T-helper 1 cell (primary cell): Measurements from ENCODE around the gene KLRD1.
"Not testable (repeated sequence)": the region's sequence is repeated elsewhere in the genome, so short reads cannot be mapped to it uniquely, and the experiment has no call there.

ENCODE experiments used
- DNase-seq, 5 donors: peaks; one replicate each; pipeline ENCODE4 v3.0.0-alpha.2; 2012 to 2020
- total RNA-seq, 4 donors: gene quantifications; one replicate each; lab custom pipeline; 2026; lab: John Stamatoyannopoulos, UW

KLRD1 gene, protein sequence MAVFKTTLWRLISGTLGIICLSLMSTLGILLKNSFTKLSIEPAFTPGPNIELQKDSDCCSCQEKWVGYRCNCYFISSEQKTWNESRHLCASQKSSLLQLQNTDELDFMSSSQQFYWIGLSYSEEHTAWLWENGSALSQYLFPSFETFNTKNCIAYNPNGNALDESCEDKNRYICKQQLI
- 0.36 to 1.8 (median 1.1) reads per million in 4 donors for total RNA-seq

DNA sequence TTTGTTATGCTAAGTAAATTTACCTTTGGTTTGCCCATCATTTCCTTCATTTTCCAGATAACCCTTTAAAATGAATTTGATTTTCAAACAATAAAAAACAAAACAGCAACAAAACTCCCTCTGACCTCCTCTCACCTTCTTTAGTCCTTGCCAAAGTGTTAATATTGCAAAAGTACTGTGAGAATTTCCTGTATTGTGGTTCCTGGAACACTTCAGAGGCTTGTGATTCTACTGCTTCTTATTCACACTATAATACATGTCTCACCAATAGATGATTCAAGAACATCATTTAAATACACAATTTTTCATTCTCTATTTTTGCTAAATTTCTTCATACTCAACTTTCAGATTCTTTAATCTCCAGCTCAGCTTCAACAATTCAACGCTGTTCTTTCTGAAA lies at the start of gene KLRD1:
Gene KLRD1, plus strand, starts transcription at position 241 of the 400 bp plus-strand sequence. CDS start 208 bp downstream, outside the sequence.
- no peak for DNase-seq

DNA sequence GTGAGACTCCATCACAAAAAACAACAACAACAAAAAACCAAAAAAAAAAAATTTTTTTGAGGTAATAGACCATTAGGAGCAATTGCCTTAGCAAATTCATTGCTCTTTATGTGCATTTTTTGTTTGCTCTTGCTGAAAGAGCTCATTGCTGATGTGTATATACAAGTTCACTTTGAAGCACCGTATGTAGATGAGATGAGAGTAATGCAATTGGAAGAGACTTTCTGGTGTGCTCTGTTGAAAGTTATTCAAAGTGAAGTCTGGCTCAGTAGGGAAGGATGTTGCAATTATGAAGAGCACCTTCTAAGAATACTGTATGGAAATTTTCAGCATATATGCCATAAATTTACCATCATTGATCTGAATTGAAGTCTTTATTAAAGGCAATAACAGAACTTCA lies 46.7 kb upstream of the KLRD1 start:
- DNase-seq: no peak

DNA sequence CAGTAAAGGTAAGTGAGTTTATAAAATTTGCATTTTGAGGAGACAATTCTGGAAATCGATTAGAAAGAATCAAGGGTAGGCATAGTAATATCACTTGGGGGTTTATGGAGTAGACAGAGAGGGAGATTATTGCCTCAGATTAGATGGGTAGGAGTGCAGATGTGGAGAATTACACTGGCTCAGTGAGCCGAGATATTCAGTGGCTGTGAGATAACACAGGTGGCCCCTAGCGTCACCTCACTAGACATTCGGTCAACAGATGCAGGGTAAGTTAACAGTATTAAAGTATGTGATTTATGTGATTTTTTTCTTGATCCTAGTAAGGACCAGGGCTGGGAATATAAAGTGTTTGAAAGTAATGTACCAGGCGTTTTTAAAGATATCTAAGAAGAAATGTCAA lies 39.6 kb upstream of the KLRD1 start:
- DNase-seq: no peak

DNA sequence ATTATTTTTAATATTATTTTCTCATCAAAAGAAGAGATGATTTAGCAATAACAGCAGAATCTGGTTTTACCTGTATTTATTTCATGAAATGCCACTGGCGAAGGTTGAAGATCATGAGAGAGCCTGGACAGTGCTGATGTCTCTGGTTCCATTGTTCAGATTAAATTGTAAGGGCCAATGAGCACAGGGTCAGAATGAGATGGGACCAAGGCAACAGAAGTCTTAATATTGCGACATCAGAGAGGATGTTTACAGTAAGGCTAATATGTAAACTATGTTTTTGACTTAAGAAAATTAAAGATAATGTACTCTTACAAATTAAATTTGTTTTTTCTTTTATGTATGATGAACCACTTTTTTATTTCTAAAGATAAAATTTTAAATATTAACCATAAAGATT lies 35.2 kb upstream of the KLRD1 start:
- DNase-seq: no peak

DNA sequence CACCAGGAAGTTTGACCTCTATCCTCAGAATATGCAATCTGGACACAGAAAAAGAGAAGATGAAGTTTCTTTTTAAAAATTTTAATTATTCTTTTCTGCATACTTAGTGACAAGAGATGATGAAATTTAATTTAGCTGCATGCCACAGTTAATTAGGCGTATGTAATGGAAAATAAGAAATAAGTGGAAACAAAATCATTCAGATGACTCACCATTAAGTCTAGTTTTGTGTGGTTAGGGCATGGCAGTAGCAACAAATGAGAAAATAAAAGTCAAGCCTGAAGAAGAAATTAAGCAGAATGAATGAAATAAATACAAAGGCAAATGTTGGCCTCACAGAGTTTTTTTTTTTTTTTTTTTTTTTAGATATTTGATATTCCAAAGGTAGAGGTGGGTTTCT lies 30.9 kb upstream of the KLRD1 start:
- no peak for DNase-seq

DNA sequence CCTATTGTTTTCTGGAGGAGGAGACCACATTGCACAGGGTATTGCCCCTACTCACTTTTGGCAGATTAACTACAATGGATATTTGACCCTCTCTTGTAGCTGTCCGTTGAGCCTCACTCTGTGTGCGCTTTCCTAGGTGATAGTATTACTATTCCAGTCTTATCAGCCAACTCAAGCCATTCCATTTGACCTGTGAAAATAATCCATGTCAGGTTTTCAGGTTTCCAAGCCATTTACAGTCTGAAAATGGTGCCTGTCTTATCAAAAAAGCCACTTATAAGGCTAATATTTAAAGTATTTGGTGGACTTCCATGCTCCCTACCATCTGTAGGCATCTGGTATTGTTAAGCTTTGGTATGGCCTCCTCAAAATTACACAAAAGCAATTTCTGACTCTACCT lies 29.6 kb upstream of the KLRD1 start:
- DNase-seq: no peak

DNA sequence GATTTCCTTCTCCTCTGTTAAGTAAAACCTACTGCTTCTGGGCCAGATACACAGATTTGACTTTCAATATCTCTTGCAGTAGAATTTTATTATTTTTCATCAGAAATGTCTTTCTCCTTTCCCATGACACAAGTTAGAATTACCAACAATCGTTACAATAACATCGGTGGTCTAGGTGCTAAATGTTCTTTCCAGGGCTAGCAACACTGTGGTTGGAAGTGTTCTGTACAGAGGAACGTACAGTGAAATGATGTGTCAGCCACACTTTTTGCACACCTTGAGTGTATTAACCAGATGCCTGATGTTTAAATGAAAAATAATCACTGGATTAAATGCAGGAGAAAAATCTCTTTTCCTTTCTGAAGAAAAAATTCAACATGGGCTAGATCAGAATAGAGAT lies 27.7 kb upstream of the KLRD1 start:
- DNase-seq: no peak

DNA sequence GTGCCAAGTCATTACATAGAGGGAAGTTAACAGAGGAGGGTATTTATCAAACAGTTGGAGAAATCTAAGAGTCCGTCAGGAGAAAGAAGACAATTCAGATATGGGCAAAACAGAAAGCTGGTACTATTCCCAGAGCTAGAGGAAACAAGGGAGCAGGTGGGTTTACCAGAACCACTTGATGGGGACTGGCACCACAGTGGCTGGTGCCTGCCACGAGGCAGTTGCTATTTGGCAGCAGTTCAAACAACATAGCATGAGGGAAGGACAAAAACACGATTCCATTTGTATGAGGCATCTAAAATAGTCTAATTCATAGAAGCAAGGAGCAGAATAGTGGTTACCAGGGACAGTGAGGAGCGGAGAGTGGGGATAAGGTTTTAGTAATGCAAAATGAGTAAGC lies 24.6 kb upstream of the KLRD1 start:
- DNase-seq: no peak

DNA sequence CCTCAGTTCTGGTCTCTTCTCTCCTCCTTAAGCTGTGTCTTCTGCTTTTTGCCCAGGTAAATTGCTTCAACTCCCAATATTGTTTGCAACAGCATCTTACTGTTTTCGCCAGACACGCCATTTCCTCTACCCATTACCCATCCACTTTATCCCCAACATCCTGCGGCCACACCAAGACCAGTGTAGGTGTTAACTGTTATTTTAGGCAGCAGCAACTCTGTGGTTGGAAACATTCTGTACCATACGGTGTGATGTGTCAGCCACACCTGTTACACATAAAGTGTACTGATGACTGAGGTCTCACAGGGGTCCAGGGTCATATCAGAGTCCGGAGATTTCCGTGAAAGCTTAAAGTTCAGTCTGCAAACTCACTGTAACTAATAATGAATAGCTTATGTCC lies 21.8 kb upstream of the KLRD1 start:
- DNase-seq: no peak

DNA sequence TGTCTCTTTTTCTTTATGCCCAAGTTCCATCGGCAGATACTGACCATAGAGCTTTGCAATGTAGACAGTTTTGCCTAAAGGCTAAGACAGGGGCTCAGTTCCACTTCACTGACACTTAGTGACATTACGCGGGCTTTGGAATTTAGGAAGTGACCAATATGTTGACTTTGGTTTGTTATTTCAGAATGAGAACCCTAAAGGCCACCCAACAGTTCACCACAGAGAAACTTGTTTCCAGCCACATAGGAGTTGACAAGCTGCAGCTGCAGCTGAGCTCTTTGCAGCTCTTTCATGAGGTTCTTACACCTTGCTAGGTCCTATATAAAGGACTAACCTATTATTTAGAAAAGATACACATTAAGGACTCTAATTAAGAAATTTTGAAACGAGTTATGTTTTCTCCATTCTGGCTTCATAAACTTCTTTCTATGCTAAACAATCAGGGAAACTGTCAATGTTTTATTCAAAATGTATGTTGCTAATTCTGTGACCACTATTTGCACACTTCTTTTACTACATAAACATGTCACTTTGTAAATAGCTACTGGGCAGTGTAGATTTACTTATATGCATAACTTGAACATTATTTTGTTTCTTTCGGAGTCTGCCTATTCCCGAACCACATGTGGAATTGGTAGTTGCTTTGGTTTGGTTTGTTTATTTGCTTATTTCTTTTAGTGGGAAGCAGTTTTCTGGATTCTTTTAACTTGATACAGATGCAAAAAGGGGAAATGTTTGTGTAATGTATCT lies 18.5 kb upstream of the KLRD1 start:
- DNase-seq: no peak

DNA sequence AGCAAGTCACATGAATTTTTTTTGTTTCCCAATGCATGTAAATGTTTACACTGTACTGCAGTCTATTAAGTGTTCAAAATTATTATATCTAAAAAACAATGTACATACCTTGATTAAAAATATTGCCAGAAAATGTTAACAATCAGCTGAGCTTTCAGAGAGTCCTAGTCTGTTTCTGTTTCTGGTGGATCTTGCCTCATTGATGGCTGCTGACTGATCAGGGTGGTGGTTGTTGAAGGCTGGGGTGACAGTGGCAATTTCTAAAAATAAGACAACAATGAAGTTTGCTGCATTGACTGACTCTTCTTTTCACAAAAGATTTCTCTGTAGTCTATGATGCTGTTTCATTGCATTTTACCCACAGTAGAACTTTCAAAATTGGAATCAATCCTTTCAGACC lies 16.6 kb upstream of the KLRD1 start:
- DNase-seq: no peak

DNA sequence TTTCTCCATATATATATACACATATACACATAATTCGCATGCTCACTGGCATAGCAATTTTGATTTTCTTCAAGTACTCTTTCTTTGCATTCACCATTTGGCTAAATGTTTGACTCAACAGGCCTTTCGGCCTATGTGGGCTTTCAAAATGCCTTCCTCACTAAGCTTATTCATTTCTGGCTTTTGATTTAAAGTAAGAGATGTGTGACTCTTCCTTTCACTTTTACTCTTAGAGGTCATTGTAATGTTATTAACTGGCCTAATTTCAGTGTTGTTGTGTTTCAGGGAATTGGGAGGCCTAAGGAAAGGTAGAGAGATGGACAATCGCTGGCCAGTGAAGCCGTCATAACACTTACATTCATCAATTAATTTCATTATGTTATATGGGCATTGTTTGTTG lies 14.5 kb upstream of the KLRD1 start:
- peak in 1 of 5 donors; percentile 11 for DNase-seq

DNA sequence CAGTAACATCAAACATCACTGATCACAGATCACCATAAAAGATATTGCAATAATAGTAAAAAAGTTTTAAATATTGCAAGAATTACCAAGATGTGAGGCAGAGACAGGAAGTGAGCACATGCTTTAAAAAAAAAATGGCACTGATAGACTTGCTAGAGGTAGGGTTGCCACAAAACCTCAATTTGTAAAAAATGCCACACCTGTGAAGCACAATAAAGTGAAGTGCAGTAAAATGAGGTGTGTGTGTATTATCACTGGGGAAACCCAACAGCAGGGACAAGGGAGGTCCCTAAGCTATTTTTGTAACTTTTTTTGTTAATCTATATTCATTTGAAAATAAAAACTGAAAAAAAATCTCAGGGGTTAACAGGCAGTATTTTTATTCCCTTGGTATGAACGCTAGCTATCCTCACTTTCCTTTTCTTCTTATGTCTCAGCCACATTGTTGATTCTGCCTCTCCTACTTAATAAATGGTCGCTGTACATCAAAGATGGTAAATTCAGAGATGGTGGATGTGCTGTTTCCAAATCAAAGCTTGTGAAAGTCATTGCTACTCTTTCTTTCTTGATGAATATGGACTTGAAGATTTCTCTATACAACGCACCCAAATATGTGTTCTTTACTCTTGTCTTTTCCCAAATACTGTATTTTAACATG lies 14.0 kb upstream of the KLRD1 start:
- no peak for DNase-seq

DNA sequence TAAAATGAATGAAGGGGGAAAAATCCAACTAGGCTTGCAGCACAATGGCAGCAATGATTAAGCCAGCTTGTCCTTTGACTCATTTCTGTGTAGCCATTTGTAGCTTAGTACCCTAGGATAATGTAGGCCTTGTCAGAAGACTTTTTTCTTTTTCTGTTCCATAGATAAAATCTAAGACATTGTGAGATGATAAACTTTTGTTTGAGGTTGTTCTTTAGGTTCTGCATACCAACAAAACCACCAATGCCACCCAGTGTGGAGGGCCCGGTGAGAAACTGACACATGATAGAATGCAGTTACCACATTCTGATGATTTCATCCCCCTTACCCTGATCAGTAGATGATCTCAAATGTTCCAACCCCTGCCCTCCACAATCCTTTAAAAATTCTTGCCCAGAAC lies 6.6 kb upstream of the KLRD1 start:
- DNase-seq: no peak

DNA sequence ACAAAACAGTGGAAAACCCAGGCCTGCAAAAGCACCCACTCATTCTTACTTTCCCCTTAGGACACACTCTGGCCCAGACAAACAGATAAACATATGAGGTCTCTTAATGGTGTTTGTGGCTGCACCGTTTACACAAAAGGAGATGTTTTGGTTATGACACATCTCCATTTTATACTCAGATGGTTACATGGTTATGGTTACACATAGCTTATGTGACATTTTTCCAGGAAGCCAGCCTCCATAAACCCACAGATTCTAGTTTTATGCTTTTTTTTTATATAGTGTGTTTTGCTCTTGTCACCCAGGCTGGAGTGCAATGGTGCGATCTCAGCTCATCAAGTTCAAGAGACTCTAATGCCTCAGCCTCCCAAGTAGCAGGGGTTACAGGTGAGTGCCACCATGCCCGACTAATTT lies 3.5 kb upstream of the KLRD1 start:
- DNase-seq: peak in 1 of 5 donors; percentile 65

DNA sequence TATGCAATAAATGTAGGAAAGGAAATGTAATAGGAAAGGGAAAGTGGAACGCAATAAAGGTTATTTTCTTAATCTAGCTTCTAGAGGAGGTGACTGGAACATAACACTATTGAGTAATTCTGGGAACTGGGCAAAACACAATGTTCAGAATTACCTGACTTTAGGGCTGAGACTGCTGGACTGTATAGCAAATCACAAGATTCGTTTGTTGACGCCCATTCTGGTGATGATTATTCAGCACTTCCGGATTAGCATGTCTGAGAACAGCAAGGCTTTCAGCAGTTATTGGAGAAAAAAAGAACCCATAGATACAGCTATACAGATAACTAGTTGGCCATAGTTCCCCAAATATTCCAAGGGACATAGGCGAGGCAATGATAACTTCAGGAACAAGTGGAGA lies 2.3 kb upstream of the KLRD1 start:
- peak in 1 of 5 donors; percentile 19 for DNase-seq

DNA sequence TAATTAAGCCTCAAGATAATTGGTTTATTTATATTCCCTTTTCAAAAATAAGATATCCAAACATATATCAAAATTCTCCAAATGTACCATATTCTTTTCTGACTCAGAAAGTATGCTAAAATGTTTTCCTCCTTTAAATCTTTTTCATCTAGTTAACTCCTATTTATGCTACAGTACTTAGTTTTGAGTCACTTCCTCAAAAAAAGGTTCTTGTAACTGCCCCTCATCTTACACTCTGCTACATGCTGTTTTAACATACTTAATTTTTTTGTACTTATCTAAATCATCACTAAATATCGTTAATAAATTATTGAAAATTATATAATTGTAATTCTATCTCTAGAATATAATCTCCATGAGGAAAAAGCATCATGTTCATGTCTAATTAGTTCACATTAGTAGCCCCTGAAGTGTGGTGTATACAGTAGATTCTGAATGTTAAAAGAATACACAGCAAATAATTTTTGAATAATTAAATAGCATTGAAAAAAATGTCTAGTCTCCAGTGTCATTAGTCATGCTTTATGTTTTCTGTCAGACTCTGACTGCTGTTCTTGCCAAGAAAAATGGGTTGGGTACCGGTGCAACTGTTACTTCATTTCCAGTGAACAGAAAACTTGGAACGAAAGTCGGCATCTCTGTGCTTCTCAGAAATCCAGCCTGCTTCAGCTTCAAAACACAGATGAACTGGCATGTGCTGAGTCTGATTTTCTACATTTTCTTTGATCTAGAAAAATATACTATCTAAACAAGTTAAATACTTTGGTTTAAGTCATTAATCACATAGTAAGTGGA lies 3.5 kb downstream of the KLRD1 start:
- no peak for DNase-seq

DNA sequence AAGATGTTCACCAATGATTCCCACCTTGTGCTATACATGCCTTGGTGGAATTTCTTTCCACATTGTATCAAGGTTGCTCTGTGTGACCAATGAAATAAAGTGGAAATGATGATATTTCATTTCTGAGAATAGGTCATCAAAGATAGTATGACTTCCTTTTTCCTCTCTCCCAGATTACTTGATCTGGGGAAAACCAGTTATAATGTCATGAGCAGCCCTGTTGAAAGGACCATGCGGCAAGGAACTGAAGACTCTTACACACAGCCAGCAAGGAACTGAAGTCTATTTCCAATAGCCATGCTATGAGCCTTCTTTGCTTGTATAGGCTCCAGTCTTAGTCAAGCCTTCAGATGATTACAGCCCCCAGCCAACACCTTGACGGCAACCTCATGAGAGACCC lies 11.7 kb downstream of the KLRD1 start:
- DNase-seq: no peak

DNA sequence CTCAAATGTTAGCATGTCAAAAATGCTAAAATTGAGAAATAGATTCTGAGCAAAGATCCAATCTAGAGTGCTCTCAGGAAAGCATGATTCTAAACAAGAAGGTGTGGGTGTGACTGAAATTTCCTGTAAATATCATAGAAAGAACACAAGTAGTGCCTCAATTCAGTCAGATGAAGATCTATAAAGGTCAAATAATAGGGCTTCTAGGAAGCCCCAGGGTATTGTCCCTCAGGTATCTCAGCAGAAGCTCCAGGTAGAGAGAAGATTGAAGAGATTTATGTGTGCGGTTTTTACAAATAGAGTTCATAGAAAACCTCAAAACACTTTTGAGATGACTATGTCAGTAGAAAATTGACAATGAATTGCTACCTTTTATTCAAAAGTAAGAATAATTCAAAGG lies 13.0 kb downstream of the KLRD1 start:
- peak in 1 of 5 donors; percentile 10 for DNase-seq

DNA sequence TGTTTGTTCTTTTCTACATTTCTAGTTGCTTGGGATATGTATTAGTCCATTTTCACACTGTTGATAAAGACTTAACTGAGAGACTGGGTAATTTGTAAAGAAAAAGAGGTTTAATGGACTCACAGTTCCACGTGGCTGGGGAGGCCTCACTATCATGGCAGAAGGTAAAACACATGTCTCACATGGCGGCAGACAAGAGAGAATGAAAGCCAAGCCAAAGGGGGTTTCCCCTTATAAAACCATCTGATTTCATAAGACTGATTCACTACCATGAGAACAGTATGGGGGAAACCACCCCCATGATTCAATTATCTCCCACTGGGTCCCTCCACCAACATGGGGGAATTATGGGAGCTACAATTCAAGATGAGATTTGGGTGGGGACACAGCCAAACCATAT lies 21.0 kb downstream of the KLRD1 start:
- DNase-seq: not testable (repeated sequence)

DNA sequence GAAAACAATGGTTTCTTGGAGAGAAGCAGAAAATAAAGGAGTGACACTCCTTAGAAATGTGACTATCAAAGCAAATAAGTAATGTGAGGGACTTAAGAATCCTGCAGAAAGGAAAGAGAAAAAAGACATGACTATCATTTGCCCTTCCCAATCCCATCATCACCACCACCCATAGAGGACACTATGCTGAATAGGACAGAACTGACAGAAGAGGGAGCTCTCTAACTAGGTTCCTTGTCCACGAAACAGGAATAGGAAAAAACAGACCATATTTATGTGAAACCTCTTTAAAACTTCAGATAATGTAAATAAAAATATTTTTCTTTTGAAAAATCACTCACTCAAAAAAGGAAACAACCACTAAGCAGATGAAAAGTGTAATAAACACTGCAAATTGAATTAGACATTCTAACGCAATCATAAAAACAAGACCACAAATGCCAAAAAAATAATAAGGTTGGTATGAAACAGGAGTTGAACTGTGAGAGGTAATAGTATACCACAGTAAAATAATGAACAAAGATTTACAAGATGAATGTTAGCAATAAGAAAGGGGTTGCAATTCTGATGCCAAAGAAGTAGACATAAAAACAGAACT lies 24.1 kb downstream of the KLRD1 start:
- DNase-seq: no peak

DNA sequence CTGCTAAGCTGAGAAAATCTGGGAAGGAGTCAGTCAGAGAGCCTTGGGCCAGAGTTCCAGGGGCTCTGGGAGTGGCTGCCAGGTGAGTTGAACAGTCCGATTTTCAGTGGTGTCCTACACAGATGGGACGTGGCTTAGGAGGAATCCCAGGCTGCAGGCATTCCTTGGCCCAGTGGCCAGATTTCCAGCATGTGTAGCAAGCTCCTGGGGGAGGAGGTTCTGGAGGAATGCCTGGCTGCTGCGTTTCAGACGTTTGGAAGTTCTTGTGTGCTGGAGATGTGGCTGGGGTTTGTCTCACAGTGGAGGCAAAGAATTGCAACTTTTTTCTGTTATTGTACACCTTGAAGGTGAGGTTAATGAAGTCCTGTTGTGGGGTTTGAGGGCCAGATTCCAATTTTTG lies 28.5 kb downstream of the KLRD1 start:
- DNase-seq: not testable (repeated sequence)

DNA sequence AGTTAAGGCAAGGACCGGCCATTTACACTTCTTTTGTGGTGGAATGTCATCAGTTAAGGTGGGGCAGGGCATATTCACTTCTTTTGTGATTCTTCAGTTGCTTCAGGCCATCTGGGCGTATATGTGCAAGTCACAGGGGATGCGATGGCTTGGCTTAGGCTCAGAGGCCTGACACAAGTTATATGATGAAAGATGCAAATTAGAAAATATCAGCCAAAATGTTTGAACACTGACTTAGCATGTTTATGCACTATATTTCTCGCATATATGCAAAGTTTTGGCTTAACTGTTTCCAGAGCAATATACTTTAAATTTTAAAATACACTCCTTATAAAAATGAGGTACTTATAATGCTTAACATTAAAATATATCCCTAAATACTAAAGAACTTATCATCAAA lies 30.8 kb downstream of the KLRD1 start:
- DNase-seq: not testable (repeated sequence)
